Left ventricle myocardium inferior (tissue), 1 donor: ENCODE results near the gene ACBD6. TPM values are rescaled to one million over a fixed set of nuclear protein-coding genes. Genes with fewer than 3 reads are reported as not detected.
A peak's percentile ranks its signal among the peaks of the same experiment; 100 is the strongest.

ENCODE experiments used
- DNase-seq: peaks from one replicate; pipeline ENCODE4 v3.0.0-alpha.2; 2020
- H3K27ac ChIP-seq: fragments of 200-600 bp; replicated peaks from 2 replicates; pipeline ENCODE4 v1.8.0; 2021
- H3K27me3 ChIP-seq: fragments of 200-600 bp; 2 replicates; pipeline ENCODE4 v1.8.0; 2021; ENCODE audit warnings: low read depth
- H3K36me3 ChIP-seq: fragments of 200-600 bp; 2 replicates; pipeline ENCODE4 v1.8.0; 2021
- H3K4me1 ChIP-seq: fragments of 200-600 bp; 2 replicates; pipeline ENCODE4 v1.8.0; 2021
- H3K4me3 ChIP-seq: fragments of 200-600 bp; 2 replicates; pipeline ENCODE4 v1.8.0; 2021; ENCODE audit warnings: mild to moderate bottlenecking, moderate library complexity
- H3K9me3 ChIP-seq: fragments of 200-600 bp; replicated peaks from 2 replicates; pipeline ENCODE4 v1.8.0; 2021
- intact Hi-C: fragments of 100-400 bp; cut with micrococcal nuclease; formaldehyde crosslinking; loops from one replicate; pipeline ENCODE4 v1.11.0; 2022
- total RNA-seq: library from RNA; stranded (reverse); fragmentation: NEBNext Ultra II Directional; extraction: Animal tissue kit (Norgen Biotek cat#: 25700); gene quantifications from one replicate; pipeline ENCODE4 v1.2.1, GENCODE V29; 2021
- TF ChIP-seq, protein P1 (sequence below): fragments of 200-600 bp; IDR thresholded peaks from 2 replicates; pipeline ENCODE4 v1.8.0; 2021; ENCODE audit warnings: antibody characterized with exemption, mild to moderate bottlenecking, borderline replicate concordance
- donor health status: DM: no; HTN: yes; CAD: no; lungs with severe emphysema.

ACBD6 gene
- total RNA-seq, 1 donor from 2014 or later: 18.2 TPM

DNA sequence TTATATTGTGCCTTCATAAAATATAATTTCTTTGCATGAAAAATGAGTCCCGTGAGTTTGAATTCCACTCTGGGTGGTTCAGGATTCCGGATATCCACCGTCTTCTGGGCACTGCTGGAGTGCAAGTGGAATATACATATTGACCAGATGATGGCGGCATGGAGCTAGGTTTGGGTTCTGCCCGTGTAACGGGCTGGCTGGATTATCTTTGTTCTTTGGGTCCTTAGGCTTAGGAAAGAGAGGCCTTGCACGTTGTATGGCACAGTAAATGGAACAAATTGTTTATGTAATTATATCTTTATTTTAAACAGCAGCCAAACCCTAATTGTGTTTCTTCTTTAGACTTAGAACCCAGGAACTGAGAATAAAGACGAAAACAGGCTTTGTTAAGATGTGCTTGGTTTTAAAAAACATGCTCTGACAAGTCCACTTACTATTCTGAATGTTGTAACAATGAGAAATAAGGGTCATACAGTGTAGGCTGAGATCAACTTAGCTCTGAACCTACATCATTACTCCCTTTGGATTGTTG, 13.5 kb upstream of the ACBD6 start:
- intact Hi-C loops: loop anchor here (5.0 kb wide), 1 partner anchor 346 kb away; no protein-coding TSS in a partner anchor
- Histone ChIP-seq H3K27ac (peak overlapping the region; percentile 53), H3K27me3 (no peaks in the 10 kb centered on the region), H3K4me3 (no peak overlapping the region), H3K9me3 (no peaks in the 10 kb centered on the region), H3K36me3 (no peaks in the 10 kb centered on the region), H3K4me1 (peaks cover 22% of the 10 kb centered on the region)
- TF ChIP-seq, protein P1, sequence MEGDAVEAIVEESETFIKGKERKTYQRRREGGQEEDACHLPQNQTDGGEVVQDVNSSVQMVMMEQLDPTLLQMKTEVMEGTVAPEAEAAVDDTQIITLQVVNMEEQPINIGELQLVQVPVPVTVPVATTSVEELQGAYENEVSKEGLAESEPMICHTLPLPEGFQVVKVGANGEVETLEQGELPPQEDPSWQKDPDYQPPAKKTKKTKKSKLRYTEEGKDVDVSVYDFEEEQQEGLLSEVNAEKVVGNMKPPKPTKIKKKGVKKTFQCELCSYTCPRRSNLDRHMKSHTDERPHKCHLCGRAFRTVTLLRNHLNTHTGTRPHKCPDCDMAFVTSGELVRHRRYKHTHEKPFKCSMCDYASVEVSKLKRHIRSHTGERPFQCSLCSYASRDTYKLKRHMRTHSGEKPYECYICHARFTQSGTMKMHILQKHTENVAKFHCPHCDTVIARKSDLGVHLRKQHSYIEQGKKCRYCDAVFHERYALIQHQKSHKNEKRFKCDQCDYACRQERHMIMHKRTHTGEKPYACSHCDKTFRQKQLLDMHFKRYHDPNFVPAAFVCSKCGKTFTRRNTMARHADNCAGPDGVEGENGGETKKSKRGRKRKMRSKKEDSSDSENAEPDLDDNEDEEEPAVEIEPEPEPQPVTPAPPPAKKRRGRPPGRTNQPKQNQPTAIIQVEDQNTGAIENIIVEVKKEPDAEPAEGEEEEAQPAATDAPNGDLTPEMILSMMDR: peak; percentile 88
- DNase-seq: peak; percentile 41

DNA sequence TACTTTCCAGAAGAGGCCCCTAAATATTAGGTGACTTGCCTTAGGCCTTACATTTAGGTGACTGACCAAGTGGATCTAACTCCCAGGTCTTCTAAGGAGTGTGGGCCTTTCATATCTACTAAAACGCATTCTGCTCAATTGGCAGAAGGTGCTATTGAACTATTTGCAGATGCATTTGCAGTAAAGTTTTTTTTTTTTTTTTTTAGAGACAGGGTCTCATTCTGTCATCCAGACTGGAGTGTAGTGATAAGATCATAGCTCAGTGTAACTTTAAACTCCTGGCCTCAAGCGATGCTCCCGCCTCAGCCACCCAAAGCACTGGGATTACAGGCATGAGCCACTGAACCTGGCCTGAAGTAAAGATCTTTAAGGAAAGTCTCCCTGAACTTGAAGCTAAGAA, 13.0 kb upstream of the ACBD6 start:
- intact Hi-C loops: loop anchor here (5.0 kb wide), 1 partner anchor 347 kb away; no protein-coding TSS in a partner anchor
- Histone ChIP-seq H3K4me1 (peaks cover 22% of the 10 kb centered on the region), H3K4me3 (no peak overlapping the region), H3K36me3 (no peaks in the 10 kb centered on the region), H3K27ac (no peak overlapping the region), H3K9me3 (no peaks in the 10 kb centered on the region), H3K27me3 (no peaks in the 10 kb centered on the region)
- no peak for DNase-seq
- TF ChIP-seq, protein P1: no peak

- no peak for DNase-seq
- Histone ChIP-seq H3K36me3 (no peaks in the 10 kb centered on the region), H3K4me1 (peaks cover 11% of the 10 kb centered on the region), H3K9me3 (no peaks in the 10 kb centered on the region), H3K4me3 (no peak overlapping the region), H3K27ac (no peak overlapping the region), H3K27me3 (no peaks in the 10 kb centered on the region)
- intact Hi-C loops: no loop called here
- TF ChIP-seq, protein P1: no peak
These were observed 11.2 kb upstream of the ACBD6 start for GRCh38 chr1:180513531-180513930.

DNA sequence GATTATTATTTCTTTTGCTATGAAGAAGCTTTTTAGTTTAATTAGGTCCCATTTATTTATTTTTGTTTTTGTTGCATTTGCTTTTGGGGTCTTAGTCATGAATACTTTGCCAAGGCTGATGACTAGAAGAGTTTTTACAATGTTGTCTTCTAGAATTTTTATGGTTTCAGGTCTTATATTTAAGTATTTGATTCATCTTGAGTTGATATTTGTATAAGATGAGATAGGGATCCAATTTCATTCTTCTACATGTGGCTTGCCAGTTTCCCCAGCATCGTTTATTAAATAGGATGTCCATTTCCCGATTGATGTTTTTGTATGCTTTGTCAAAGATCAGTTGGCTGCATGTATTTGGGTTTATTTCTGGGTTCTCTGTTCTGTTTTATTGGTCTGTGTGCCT, 8.5 kb upstream of the ACBD6 start:
- no peak for DNase-seq
- Histone ChIP-seq H3K36me3 (no peaks in the 10 kb centered on the region), H3K4me1 (peaks cover 4% of the 10 kb centered on the region), H3K27me3 (no peaks in the 10 kb centered on the region), H3K9me3 (no peaks in the 10 kb centered on the region), H3K4me3 (no peak overlapping the region), H3K27ac (no peak overlapping the region)
- TF ChIP-seq, protein P1: no peak
- intact Hi-C loops: no loop called here

- Histone ChIP-seq H3K27ac (no peak overlapping the region), H3K4me1 (peaks cover 2% of the 10 kb centered on the region), H3K9me3 (no peaks in the 10 kb centered on the region), H3K4me3 (no peak overlapping the region), H3K36me3 (no peaks in the 10 kb centered on the region), H3K27me3 (no peaks in the 10 kb centered on the region)
- intact Hi-C loops: no loop called here
- TF ChIP-seq, protein P1: no peak
- DNase-seq: no peak
These were observed 6.3 kb upstream of the ACBD6 start for GRCh38 chr1:180508725-180509097.
